Testis (tissue), 2 donors: Measurements from ENCODE around the gene TNKS1BP1.

Experiments used
- POLR2A ChIP-seq: fragments of 450-650 bp; IDR thresholded peaks from one replicate; pipeline ENCODE4 v1.6.1; 2017; ENCODE audit warnings: antibody characterized with exemption, mild to moderate bottlenecking, moderate library complexity
- TF ChIP-seq, protein P1 (sequence below), 3 experiments: fragments of 450-650 bp in 2 of 3; fragments of 200-600 bp in 1 of 3; sonication (generic) in 1 of 3; IDR thresholded peaks; one replicate each; pipeline ENCODE4 v1.5.1; 2016 to 2019; ENCODE audit warnings: antibody characterized with exemption in 3 of 3, mild to moderate bottlenecking in 2 of 3, moderate library complexity in 1 of 3

GRCh38 chr11:57302489-57302888 lies 22.3 kb downstream of the TNKS1BP1 start:
- TF ChIP-seq, protein P1, sequence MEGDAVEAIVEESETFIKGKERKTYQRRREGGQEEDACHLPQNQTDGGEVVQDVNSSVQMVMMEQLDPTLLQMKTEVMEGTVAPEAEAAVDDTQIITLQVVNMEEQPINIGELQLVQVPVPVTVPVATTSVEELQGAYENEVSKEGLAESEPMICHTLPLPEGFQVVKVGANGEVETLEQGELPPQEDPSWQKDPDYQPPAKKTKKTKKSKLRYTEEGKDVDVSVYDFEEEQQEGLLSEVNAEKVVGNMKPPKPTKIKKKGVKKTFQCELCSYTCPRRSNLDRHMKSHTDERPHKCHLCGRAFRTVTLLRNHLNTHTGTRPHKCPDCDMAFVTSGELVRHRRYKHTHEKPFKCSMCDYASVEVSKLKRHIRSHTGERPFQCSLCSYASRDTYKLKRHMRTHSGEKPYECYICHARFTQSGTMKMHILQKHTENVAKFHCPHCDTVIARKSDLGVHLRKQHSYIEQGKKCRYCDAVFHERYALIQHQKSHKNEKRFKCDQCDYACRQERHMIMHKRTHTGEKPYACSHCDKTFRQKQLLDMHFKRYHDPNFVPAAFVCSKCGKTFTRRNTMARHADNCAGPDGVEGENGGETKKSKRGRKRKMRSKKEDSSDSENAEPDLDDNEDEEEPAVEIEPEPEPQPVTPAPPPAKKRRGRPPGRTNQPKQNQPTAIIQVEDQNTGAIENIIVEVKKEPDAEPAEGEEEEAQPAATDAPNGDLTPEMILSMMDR (IDR thresholded peaks at IDR 0.05), result no peak
- no peak for TF ChIP-seq POLR2A
